Ishikawa (cell line): ENCODE results near the gene KCNB1.

ENCODE experiments used
- CEBPB ChIP-seq: IDR thresholded peaks from 2 replicates; pipeline ENCODE4 v1.6.1; 2012
- CREB1 ChIP-seq: IDR thresholded peaks from 2 replicates; pipeline ENCODE4 v1.6.1; 2012; ENCODE audit warnings: low read depth
- EGR1 ChIP-seq: IDR thresholded peaks from 2 replicates; pipeline ENCODE4 v1.6.1; 2012
- EP300 ChIP-seq: IDR thresholded peaks from 2 replicates; pipeline ENCODE4 v1.6.1; 2012; ENCODE audit warnings: borderline replicate concordance
- FOXM1 ChIP-seq: IDR thresholded peaks from 2 replicates; pipeline ENCODE4 v1.6.1; 2012; ENCODE audit warnings: low read depth, borderline replicate concordance
- MAX ChIP-seq: IDR thresholded peaks from 2 replicates; pipeline ENCODE4 v1.6.1; 2012
- NFIC ChIP-seq: IDR thresholded peaks from 2 replicates; pipeline ENCODE4 v1.6.1; 2012
- RAD21 ChIP-seq: IDR thresholded peaks from 2 replicates; pipeline ENCODE4 v1.6.1; 2012; ENCODE audit warnings: low read depth
- REST ChIP-seq: IDR thresholded peaks from 2 replicates; pipeline ENCODE4 v1.6.1; 2012; ENCODE audit warnings: low read depth, mild to moderate bottlenecking
- TAF1 ChIP-seq: IDR thresholded peaks from 2 replicates; pipeline ENCODE4 v1.6.1; 2012; ENCODE audit warnings: low read depth, mild to moderate bottlenecking
- TCF12 ChIP-seq: IDR thresholded peaks from 2 replicates; pipeline ENCODE4 v1.6.1; 2012; ENCODE audit warnings: low read depth
- TEAD4 ChIP-seq: IDR thresholded peaks from 2 replicates; pipeline ENCODE4 v1.6.1; 2012
- USF1 ChIP-seq: IDR thresholded peaks from 2 replicates; pipeline ENCODE4 v1.6.1; 2012
- YY1 ChIP-seq: IDR thresholded peaks from 2 replicates; pipeline ENCODE4 v1.6.1; 2012; ENCODE audit warnings: low read depth
- ZBTB7A ChIP-seq: IDR thresholded peaks from 2 replicates; pipeline ENCODE4 v1.6.1; 2012; ENCODE audit warnings: low read depth

KCNB1 gene

GRCh38 chr20:49403911-49404310 lies 78.6 kb downstream of the KCNB1 start:
- TF ChIP-seq NFIC (no peak), TCF12 (no peak), ZBTB7A (no peak), REST (no peak), CEBPB (no peak), TEAD4 (no peak), TAF1 (no peak), CREB1 (no peak), EGR1 (no peak), RAD21 (no peak), MAX (no peak), USF1 (no peak), YY1 (no peak), EP300 (no peak)

- no peak for TF ChIP-seq MAX
- no peak for TF ChIP-seq TCF12
- no peak for TF ChIP-seq RAD21
- TF ChIP-seq CEBPB: no peak
- no peak for TF ChIP-seq YY1
- TF ChIP-seq REST: no peak
- TF ChIP-seq EP300: no peak
- TF ChIP-seq FOXM1: no peak
- no peak for TF ChIP-seq NFIC
- TF ChIP-seq USF1: no peak
- TF ChIP-seq TAF1: no peak
- no peak for TF ChIP-seq ZBTB7A
- TF ChIP-seq TEAD4: no peak
- no peak for TF ChIP-seq EGR1
- TF ChIP-seq CREB1: no peak
Measured at GRCh38 chr20:49403012-49403411, 79.5 kb downstream of the KCNB1 start.

GRCh38 chr20:49400904-49401303 lies 81.6 kb downstream of the KCNB1 start:
- no peak for TF ChIP-seq CREB1
- no peak for TF ChIP-seq NFIC
- TF ChIP-seq YY1: no peak
- no peak for TF ChIP-seq TCF12
- no peak for TF ChIP-seq EGR1
- TF ChIP-seq CEBPB: no peak
- TF ChIP-seq REST: no peak
- TF ChIP-seq ZBTB7A: no peak
- no peak for TF ChIP-seq FOXM1
- TF ChIP-seq RAD21: no peak
- no peak for TF ChIP-seq TEAD4
- no peak for TF ChIP-seq TAF1
- TF ChIP-seq MAX: no peak
- TF ChIP-seq USF1: no peak
- TF ChIP-seq EP300: no peak

GRCh38 chr20:49400410-49400809 lies 82.1 kb downstream of the KCNB1 start:
- no peak for TF ChIP-seq NFIC
- TF ChIP-seq EGR1: no peak
- TF ChIP-seq CREB1: no peak
- no peak for TF ChIP-seq TCF12
- TF ChIP-seq EP300: no peak
- no peak for TF ChIP-seq USF1
- TF ChIP-seq TAF1: no peak
- TF ChIP-seq YY1: no peak
- no peak for TF ChIP-seq RAD21
- TF ChIP-seq FOXM1: no peak
- no peak for TF ChIP-seq ZBTB7A
- no peak for TF ChIP-seq CEBPB
